ENCODE data around the gene CBX1.

DNA sequence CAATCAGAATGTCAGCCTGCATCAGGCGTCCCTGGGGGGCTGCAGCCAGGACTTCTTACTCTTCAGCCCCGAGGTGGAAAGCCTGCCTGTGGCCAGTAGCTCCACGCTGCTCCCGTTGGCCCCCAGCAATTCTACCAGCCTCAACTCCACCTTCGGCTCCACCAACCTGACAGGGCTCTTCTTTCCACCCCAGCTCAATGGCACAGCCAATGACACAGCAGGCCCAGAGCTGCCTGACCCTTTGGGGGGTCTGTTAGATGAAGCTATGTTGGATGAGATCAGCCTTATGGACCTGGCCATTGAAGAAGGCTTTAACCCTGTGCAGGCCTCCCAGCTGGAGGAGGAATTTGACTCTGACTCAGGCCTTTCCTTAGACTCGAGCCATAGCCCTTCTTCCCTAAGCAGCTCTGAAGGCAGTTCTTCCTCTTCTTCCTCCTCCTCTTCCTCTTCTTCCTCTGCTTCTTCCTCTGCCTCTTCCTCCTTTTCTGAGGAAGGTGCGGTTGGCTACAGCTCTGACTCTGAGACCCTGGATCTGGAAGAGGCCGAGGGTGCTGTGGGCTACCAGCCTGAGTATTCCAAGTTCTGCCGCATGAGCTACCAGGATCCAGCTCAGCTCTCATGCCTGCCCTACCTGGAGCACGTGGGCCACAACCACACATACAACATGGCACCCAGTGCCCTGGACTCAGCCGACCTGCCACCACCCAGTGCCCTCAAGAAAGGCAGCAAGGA lies 42.7 kb downstream of the CBX1 start:
- TF ChIP-seq, protein P1, sequence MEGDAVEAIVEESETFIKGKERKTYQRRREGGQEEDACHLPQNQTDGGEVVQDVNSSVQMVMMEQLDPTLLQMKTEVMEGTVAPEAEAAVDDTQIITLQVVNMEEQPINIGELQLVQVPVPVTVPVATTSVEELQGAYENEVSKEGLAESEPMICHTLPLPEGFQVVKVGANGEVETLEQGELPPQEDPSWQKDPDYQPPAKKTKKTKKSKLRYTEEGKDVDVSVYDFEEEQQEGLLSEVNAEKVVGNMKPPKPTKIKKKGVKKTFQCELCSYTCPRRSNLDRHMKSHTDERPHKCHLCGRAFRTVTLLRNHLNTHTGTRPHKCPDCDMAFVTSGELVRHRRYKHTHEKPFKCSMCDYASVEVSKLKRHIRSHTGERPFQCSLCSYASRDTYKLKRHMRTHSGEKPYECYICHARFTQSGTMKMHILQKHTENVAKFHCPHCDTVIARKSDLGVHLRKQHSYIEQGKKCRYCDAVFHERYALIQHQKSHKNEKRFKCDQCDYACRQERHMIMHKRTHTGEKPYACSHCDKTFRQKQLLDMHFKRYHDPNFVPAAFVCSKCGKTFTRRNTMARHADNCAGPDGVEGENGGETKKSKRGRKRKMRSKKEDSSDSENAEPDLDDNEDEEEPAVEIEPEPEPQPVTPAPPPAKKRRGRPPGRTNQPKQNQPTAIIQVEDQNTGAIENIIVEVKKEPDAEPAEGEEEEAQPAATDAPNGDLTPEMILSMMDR (conservative IDR thresholded peaks at IDR 0.05; ENCODE audit: low read length), result no peak
- no peak for TF ChIP-seq EZH2phosphoT487 (IDR thresholded peaks at IDR 0.05; ENCODE audit: borderline replicate concordance)
